Measurements from ENCODE around the gene PPDPF.
A peak's percentile ranks its signal among the peaks of the same experiment; 100 is the strongest.

PPDPF gene

GRCh38 chr20:63547725-63548480 is 27.3 kb downstream of the PPDPF start, which contains the start of gene SRMS:
Gene SRMS, minus strand, starts transcription at chr20:63547749. Its CDS starts 286 bp downstream, at chr20:63547463.
- no peak for DNase-seq (ENCODE audit: low read depth in 2 of 3, low spot score in 1 of 3)

- no peak for DNase-seq (ENCODE audit: low read depth in 2 of 3, low spot score in 1 of 3)
Measured at GRCh38 chr20:63548542-63548941, 28.0 kb downstream of the PPDPF start.

- DNase-seq (ENCODE audit: low read depth in 2 of 3, low spot score in 1 of 3) = no peak
Measured at GRCh38 chr20:63549019-63549418, 28.5 kb downstream of the PPDPF start.

GRCh38 chr20:63549679-63550282 is 29.2 kb downstream of the PPDPF start:
- no peak for DNase-seq (ENCODE audit: low read depth in 2 of 3, low spot score in 1 of 3)

DNA sequence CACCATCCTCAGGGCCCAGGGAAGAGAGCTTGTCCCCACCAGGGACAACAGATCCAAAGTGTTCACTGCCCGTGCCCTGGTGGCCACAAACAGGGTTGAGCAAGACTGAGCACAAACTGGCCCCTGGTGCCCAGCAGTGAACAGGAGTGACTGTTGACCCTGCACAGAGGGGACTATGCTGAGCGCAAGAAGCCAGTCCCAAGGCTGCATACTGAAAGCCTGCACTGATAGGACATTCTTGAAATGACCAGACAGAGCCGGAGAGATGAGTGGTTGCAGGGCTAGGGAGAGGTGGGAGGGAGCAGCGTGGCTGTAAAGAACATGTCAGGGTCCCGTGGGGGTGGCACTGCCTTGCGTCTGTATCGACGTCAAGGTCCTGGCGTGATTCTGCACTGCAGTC is 30.5 kb downstream of the PPDPF start:
- DNase-seq (ENCODE audit: low read depth in 2 of 3, low spot score in 1 of 3) = no peak

- no peak for DNase-seq (ENCODE audit: low read depth in 2 of 3, low spot score in 1 of 3)
Measured at GRCh38 chr20:63552481-63553249, 32.1 kb downstream of the PPDPF start.

DNA sequence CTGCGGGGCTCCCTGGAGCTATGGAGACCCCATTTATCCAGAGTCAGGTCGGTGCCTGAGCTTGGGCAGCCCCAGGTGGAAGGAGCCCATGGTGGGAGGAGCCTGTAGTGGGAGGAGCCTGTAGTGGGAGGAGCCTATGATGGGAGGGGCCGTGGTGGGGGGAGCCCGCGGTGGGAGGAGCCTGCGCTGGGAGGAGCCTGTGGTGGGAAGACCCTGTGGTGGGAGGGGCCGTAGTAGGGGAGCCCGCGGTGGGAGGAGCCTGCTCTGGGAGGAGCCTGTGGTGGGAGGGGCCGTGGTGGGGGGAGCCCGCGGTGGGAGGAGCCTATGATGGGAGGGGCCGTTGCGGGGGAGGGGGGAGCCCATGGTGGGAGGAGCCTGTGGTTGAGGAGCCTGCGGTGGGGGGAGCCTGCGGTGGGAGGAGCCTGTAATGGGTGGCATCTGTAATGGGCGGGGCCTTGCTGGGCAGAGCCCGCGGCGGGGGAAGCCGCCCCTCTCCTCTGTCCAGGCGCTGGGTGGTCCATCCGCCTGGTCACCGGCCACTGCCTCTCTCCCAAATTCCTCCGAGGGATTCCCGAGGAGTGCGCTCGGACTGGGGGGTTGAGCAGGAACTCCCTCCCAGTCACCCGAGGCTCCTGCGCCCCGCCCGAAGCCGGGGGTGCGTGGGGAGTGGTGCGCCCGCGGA is 32.8 kb downstream of the PPDPF start:
- DNase-seq (ENCODE audit: low read depth in 2 of 3, low spot score in 1 of 3) = peak; percentile 81 to 91 (median 89)

- peak in 1 of 3 donors; percentile 26 for DNase-seq (ENCODE audit: low read depth in 2 of 3, low spot score in 1 of 3)
Measured at GRCh38 chr20:63553933-63554290, 33.3 kb downstream of the PPDPF start, which contains the start of gene FNDC11. Gene FNDC11, plus strand, starts transcription at chr20:63554159. Its CDS starts 1,505 bp downstream, at chr20:63555664.

GRCh38 chr20:63554361-63555278 is 34.1 kb downstream of the PPDPF start:
- no peak for DNase-seq (ENCODE audit: low read depth in 2 of 3, low spot score in 1 of 3)

DNA sequence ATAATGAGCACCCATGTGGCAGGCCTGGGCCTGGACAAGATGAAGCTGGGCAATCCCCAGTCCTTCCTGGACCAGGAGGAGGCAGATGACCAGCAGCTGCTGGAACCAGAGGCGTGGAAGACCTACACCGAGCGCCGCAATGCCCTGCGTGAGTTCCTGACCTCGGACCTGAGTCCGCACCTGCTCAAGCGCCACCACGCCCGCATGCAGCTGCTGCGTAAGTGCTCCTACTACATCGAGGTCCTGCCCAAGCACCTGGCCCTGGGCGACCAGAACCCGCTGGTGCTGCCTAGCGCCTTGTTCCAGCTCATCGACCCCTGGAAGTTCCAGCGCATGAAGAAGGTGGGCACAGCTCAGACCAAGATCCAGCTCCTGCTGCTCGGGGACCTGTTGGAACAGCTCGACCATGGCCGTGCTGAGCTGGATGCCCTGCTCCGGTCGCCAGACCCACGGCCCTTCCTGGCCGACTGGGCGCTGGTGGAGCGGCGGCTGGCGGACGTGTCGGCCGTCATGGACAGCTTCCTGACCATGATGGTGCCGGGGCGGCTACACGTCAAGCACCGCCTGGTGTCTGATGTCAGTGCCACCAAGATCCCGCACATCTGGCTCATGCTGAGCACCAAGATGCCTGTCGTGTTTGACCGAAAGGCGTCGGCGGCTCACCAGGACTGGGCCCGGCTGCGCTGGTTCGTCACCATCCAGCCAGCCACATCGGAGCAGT is 35.3 kb downstream of the PPDPF start:
- DNase-seq (ENCODE audit: low read depth in 2 of 3, low spot score in 1 of 3) = no peak

- no peak for DNase-seq (ENCODE audit: low read depth in 2 of 3, low spot score in 1 of 3)
Measured at GRCh38 chr20:63556873-63557478, 36.4 kb downstream of the PPDPF start.

DNA sequence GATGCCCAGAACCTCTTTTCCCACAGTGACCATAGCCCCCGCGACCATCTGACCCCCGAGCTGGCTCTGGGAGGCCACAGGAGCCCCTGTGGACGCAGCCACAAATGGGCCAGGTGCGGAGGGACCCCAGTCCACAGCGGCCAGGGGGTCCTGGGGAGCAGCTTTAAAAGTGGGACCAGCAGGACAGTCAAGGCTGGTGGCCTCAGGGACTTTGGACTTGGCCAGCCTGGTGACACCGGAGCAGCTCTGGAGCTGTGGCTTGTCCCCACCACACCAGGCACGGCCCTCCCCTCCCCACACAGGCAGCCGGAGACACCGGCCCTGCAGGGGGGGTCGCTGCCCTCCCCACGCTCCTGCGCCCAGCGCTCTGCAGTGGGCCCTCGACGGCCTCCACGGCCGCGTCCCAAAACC is 36.9 kb downstream of the PPDPF start:
- DNase-seq (ENCODE audit: low read depth in 2 of 3, low spot score in 1 of 3) = no peak

DNA sequence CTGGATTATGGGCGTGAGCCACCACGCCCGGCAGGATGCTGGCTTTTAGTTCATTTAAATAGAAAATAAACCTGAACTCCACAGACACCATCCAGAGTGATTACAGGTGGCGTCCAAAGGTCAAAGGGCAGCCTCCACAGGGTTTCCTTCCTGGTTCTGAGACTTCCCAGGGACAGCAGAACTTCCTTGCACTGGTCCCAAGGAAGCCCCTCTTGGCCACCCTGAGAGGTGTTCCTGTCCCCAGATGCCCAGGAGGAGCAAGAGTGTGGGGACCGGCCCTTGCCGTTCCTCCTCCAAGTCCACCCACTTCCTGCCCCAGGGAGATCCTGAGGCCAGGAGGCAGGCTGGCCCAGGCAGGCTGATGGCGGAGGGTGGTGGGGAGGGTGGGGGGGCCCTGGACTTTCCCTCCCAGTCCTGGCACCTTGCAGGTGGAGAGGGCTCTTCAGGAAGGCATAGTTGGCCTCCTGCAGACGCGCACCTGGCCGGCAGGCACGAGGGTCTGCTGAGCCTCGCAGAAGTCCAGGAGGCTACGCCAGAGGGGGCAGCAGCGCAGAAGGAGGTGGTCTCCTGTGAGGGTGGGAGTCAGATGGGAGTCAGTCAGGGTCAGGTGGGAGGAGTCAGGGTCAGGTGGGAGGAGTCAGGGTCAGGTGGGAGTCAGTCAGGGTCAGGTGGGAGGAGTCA is 38.4 kb downstream of the PPDPF start:
- no peak for DNase-seq (ENCODE audit: low read depth in 2 of 3, low spot score in 1 of 3)

DNA sequence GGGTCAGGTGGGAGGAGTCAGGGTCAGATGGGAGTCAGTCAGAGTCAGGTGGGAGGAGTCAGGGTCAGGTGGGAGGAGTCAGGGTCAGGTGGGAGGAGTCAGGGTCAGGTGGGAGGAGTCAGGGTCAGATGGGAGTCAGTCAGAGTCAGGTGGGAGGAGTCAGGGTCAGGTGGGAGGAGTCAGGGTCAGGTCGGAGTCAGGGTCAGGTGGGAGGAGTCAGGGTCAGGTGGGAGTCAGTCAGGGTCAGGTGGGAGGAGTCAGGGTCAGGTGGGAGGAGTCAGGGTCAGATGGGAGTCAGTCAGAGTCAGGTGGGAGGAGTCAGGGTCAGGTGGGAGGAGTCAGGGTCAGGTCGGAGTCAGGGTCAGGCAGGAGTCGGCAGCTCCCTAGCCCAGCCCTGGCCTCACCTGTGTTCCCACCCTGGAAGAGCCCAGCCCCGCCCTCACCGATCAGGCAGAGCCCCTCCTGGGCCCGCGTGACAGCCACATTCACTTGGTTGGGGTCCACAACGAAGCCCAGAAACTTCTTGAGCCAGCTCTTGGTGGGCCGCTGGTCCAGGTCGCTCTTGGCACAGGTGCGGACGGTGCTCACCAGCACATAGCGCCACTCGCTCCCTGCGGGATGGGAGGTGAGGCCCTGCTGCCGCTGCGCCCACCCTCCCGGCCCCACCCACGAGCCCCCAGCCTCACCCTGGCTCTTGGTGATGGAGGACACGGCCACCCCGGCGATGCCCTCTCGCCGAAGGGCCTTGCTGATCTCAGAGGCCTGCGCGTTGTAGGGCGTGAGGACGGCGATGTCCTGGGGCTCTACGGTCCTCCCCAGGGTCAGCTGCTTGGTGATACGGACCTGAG is 39.1 kb downstream of the PPDPF start:
- DNase-seq (ENCODE audit: low read depth in 2 of 3, low spot score in 1 of 3) = peak in 1 of 3 donors; percentile 64

GRCh38 chr20:63560333-63560805 is 39.8 kb downstream of the PPDPF start:
- DNase-seq (ENCODE audit: low read depth in 2 of 3, low spot score in 1 of 3) = no peak

DNA sequence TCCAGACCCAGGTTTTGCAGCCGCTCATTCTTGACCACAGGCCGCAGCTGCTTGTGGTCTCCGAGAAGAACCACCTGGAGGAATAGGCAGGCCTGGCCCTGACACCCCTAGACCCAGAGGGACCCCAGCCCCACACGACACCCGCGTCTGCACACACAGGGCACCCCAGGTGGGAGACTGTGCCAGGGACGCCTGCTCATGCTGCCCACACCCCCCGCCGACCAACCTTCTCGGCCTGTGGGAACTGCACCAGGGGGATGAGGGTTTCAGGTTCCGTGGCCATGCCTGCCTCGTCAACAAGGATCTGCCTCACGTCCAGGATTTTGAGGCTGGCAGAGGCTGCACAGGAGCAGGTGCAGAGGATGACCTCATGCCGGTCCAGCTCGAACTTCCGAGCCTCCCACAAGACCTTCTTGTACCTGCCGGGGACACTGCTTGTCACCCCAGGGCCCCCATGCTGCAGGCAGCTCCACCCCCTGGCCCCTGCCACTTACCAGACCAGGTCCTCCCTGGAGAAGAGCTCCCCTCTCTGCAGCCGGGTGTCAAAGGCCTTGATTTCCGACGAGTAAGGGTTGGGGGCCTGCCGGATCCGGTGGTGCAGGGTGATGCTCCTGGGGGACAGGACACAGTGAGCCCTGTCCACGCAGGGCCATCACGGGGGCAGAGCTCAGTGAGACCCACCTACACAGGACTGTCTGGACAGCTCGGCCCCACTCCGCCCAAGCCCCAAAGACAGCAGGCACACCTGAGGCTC is 40.5 kb downstream of the PPDPF start:
- no peak for DNase-seq (ENCODE audit: low read depth in 2 of 3, low spot score in 1 of 3)

Measured in stimulated activated CD4-positive, alpha-beta T cell treated with anti-CD3 and anti-CD28 coated beads, Interleukin-12 subunit alpha, Interleukin-12 subunit beta, amount 100 ng/mL, for 48 hours (primary cell).